Trophoblast cell (in vitro differentiated cells and primary cell): ENCODE measurements around the gene COMMD1.

Experiments
- DNase-seq, 2 donors: peaks; one replicate each; pipeline ENCODE4 v3.0.0-alpha.2; 2016
- H2AFZ ChIP-seq: 2 replicates; pipeline ENCODE4 v1.6.1; 2013; ENCODE audit warnings: low read length, moderate library complexity, mild to moderate bottlenecking; ENCODE audit not compliant: insufficient read depth, poor library complexity
- H2AK5ac ChIP-seq: 2 replicates; pipeline ENCODE4 v1.6.1; 2013; ENCODE audit warnings: mild to moderate bottlenecking, low read length
- H2BK120ac ChIP-seq: 2 replicates; pipeline ENCODE4 v1.6.1; 2013; ENCODE audit warnings: low read length, mild to moderate bottlenecking, moderate library complexity; ENCODE audit not compliant: insufficient read depth, poor library complexity
- H2BK12ac ChIP-seq: 2 replicates; pipeline ENCODE4 v1.6.1; 2013; ENCODE audit warnings: mild to moderate bottlenecking, low read length, moderate library complexity
- H2BK5ac ChIP-seq: 2 replicates; pipeline ENCODE4 v1.6.1; 2013; ENCODE audit warnings: low read length, low read depth, moderate library complexity, mild to moderate bottlenecking; ENCODE audit not compliant: poor library complexity
- H3K14ac ChIP-seq: 2 replicates; pipeline ENCODE4 v1.6.1; 2013; ENCODE audit warnings: mild to moderate bottlenecking, low read length
- H3K18ac ChIP-seq: 2 replicates; pipeline ENCODE4 v1.6.1; 2013; ENCODE audit warnings: mild to moderate bottlenecking, low read length
- H3K23ac ChIP-seq: 2 replicates; pipeline ENCODE4 v1.6.1; 2013; ENCODE audit warnings: low read length
- H3K27ac ChIP-seq: 2 replicates; pipeline ENCODE4 v1.5.1; 2013; ENCODE audit warnings: low read depth, mild to moderate bottlenecking, inconsistent platforms, low read length, moderate library complexity
- H3K27me3 ChIP-seq: 2 replicates; pipeline ENCODE4 v1.6.1; 2013; ENCODE audit warnings: inconsistent platforms, mild to moderate bottlenecking, low read length, moderate library complexity; ENCODE audit not compliant: insufficient read depth
- H3K36me3 ChIP-seq, 2 experiments: 1 replicate in 1 of 2; 2 replicates in 1 of 2; pipeline ENCODE4 v1.6.1; 2013; ENCODE audit warnings: low read length in 2 of 2, mild to moderate bottlenecking in 2 of 2, moderate library complexity in 1 of 2; ENCODE audit not compliant: insufficient read depth in 2 of 2, control insufficient read depth in 1 of 2
- H3K4ac ChIP-seq: 2 replicates; pipeline ENCODE4 v1.6.1; 2013; ENCODE audit warnings: low read depth, mild to moderate bottlenecking, low read length, moderate library complexity
- H3K4me1 ChIP-seq, 2 experiments: 1 replicate in 1 of 2; 2 replicates in 1 of 2; pipeline ENCODE4 v1.6.1; 2013; ENCODE audit warnings: low read length in 2 of 2, mild to moderate bottlenecking in 2 of 2, moderate library complexity in 1 of 2; ENCODE audit not compliant: insufficient read depth in 2 of 2, control insufficient read depth in 1 of 2
- H3K4me2 ChIP-seq: 2 replicates; pipeline ENCODE4 v1.6.1; 2013; ENCODE audit warnings: inconsistent platforms, mild to moderate bottlenecking, low read length, moderate library complexity
- H3K4me3 ChIP-seq: 2 replicates; pipeline ENCODE4 v1.5.1; 2013; ENCODE audit warnings: mild to moderate bottlenecking, low read depth, low read length, inconsistent platforms
- H3K79me1 ChIP-seq: one replicate; pipeline ENCODE4 v1.6.1; 2013; ENCODE audit warnings: low read length
- H3K79me2 ChIP-seq: 2 replicates; pipeline ENCODE4 v1.6.1; 2013; ENCODE audit warnings: low read length, mild to moderate bottlenecking; ENCODE audit not compliant: control insufficient read depth, insufficient read depth, poor library complexity
- H3K9ac ChIP-seq: 2 replicates; pipeline ENCODE4 v1.6.1; 2013; ENCODE audit warnings: mild to moderate bottlenecking, low read length
- H3K9me3 ChIP-seq: 2 replicates; pipeline ENCODE4 v1.6.1; 2013; ENCODE audit warnings: low read depth, mild to moderate bottlenecking, control low read depth, inconsistent platforms, low read length; ENCODE audit not compliant: insufficient read depth
- H4K12ac ChIP-seq: 2 replicates; pipeline ENCODE4 v1.6.1; 2013; ENCODE audit warnings: low read depth, mild to moderate bottlenecking, low read length, moderate library complexity
- H4K8ac ChIP-seq: 2 replicates; pipeline ENCODE4 v1.6.1; 2013; ENCODE audit warnings: low read depth, mild to moderate bottlenecking, low read length, moderate library complexity
- H4K91ac ChIP-seq: one replicate; pipeline ENCODE4 v1.6.1; 2013; ENCODE audit warnings: low read depth, mild to moderate bottlenecking, low read length, moderate library complexity
- WGBS: extraction: QIAGEN DNeasy Blood & Tissue Kit; methylation state at CpG from one replicate; pipeline ENCODE4 v1.1.7; 2013; ENCODE audit warnings: missing lambda C conversion rate; ENCODE audit not compliant: insufficient read length, insufficient coverage; ENCODE audit errors: extremely low coverage; 5-methylcytosine and 5-hydroxymethylcytosine counted together

The COMMD1 gene

GRCh38 chr2:62101886-62102285 lies 196.4 kb downstream of the COMMD1 start:
- Histone ChIP-seq H4K12ac (no peak overlapping the region), H4K8ac (no peak overlapping the region), H3K4me3 (no peak overlapping the region), H3K14ac (no peak overlapping the region), H3K79me2 (no peaks in the 10 kb centered on the region), H3K79me1 (peaks cover 2% of the 10 kb centered on the region), H4K91ac (no peak overlapping the region), H3K27me3 (no peaks in the 10 kb centered on the region), H2BK5ac (no peak overlapping the region), H3K4me2 (no peak overlapping the region), H2BK120ac (no peak overlapping the region), H3K4me1 (peaks cover 0 to 20% of the 10 kb centered on the region in 2 experiments), H3K18ac (no peak overlapping the region), H3K9me3 (no peaks in the 10 kb centered on the region), H3K9ac (no peak overlapping the region), H2AFZ (no peak overlapping the region), H3K4ac (no peak overlapping the region), H2BK12ac (no peak overlapping the region), H3K36me3 (no peaks in the 10 kb centered on the region), H3K23ac (no peak overlapping the region), H2AK5ac (no peak overlapping the region), H3K27ac (peak overlapping the region; percentile 38)
- no CpG with 5 or more reads among the region's 2 CpGs for WGBS
- peak in 1 of 2 donors; percentile 64 for DNase-seq

DNA sequence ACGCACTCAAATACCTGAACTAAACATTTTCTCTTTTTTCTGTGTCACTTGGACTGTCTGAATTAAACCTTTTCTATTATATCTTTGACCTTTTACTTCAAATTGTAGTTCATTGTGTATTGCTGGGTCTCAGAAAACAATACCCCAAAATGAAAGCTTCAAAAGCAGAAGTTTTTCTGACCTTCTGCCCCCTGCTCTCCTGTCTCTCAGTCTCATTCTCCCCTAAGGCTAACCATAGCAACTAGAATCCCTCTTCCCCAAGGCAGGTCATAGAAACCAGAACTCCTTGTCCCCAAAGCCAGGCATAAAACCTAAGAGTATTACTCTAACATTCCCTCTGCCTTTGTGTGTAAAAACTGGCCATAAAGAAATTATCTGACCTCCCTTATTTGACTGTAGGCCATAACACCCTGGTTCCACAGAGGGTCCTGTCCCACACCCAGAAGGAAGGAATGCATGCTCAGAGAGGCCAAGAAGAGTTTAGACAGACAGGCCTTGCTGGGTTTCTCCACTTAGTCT lies 197.0 kb downstream of the COMMD1 start:
- H3K36me3 ChIP-seq = no peaks in the 10 kb centered on the region
- no peak overlapping the region for H4K91ac ChIP-seq
- H3K79me1 ChIP-seq = peaks cover 2% of the 10 kb centered on the region
- H2BK5ac ChIP-seq = no peak overlapping the region
- no peak overlapping the region for H2BK120ac ChIP-seq
- no peak overlapping the region for H3K18ac ChIP-seq
- peaks cover 0 to 20% of the 10 kb centered on the region in 2 experiments for H3K4me1 ChIP-seq
- no peak overlapping the region for H4K8ac ChIP-seq
- H3K9me3 ChIP-seq = no peaks in the 10 kb centered on the region
- no peak overlapping the region for H3K4me3 ChIP-seq
- H3K27ac ChIP-seq = peak overlapping the region; percentile 50
- no peak overlapping the region for H3K23ac ChIP-seq
- no peak overlapping the region for H3K4me2 ChIP-seq
- no peak overlapping the region for H2AK5ac ChIP-seq
- H4K12ac ChIP-seq = no peak overlapping the region
- no peak overlapping the region for H3K4ac ChIP-seq
- no peaks in the 10 kb centered on the region for H3K27me3 ChIP-seq
- no peaks in the 10 kb centered on the region for H3K79me2 ChIP-seq
- H2AFZ ChIP-seq = no peak overlapping the region
- H3K9ac ChIP-seq = no peak overlapping the region
- no peak overlapping the region for H2BK12ac ChIP-seq
- WGBS = no CpG with 5 or more reads among the region's 1 CpG
- DNase-seq = no peak
- no peak overlapping the region for H3K14ac ChIP-seq

GRCh38 chr2:62109554-62109953 lies 204.1 kb downstream of the COMMD1 start:
- no CpG with 5 or more reads among the region's 2 CpGs for WGBS
- H4K8ac ChIP-seq = no peak overlapping the region
- no peak overlapping the region for H2BK12ac ChIP-seq
- H3K36me3 ChIP-seq = no peaks in the 10 kb centered on the region
- H2AFZ ChIP-seq = no peak overlapping the region
- no peak overlapping the region for H3K18ac ChIP-seq
- no peak overlapping the region for H3K4ac ChIP-seq
- H3K23ac ChIP-seq = no peak overlapping the region
- H3K4me3 ChIP-seq = no peak overlapping the region
- H3K27me3 ChIP-seq = no peaks in the 10 kb centered on the region
- no peak overlapping the region for H2AK5ac ChIP-seq
- peaks cover 2 to 9% of the 10 kb centered on the region in 2 experiments for H3K4me1 ChIP-seq
- no peaks in the 10 kb centered on the region for H3K79me2 ChIP-seq
- H2BK120ac ChIP-seq = no peak overlapping the region
- H3K14ac ChIP-seq = no peak overlapping the region
- H4K91ac ChIP-seq = no peak overlapping the region
- no peaks in the 10 kb centered on the region for H3K9me3 ChIP-seq
- H3K4me2 ChIP-seq = no peak overlapping the region
- H3K79me1 ChIP-seq = peaks cover 2% of the 10 kb centered on the region
- no peak overlapping the region for H3K9ac ChIP-seq
- H3K27ac ChIP-seq = no peak overlapping the region
- DNase-seq = no peak
- no peak overlapping the region for H2BK5ac ChIP-seq
- no peak overlapping the region for H4K12ac ChIP-seq

GRCh38 chr2:62110415-62111025 lies 205.0 kb downstream of the COMMD1 start:
- no peak overlapping the region for H2AK5ac ChIP-seq
- no peak overlapping the region for H3K9ac ChIP-seq
- no peak overlapping the region for H3K4me2 ChIP-seq
- H3K9me3 ChIP-seq = no peaks in the 10 kb centered on the region
- peaks cover 2 to 11% of the 10 kb centered on the region in 2 experiments for H3K4me1 ChIP-seq
- no peaks in the 10 kb centered on the region for H3K79me2 ChIP-seq
- no peak overlapping the region for H3K27ac ChIP-seq
- no peak overlapping the region for H4K8ac ChIP-seq
- no peak overlapping the region for H3K4me3 ChIP-seq
- H3K23ac ChIP-seq = peak overlapping the region; percentile 8
- H2BK5ac ChIP-seq = no peak overlapping the region
- no peak overlapping the region for H2AFZ ChIP-seq
- H3K18ac ChIP-seq = no peak overlapping the region
- H4K91ac ChIP-seq = no peak overlapping the region
- H3K4ac ChIP-seq = no peak overlapping the region
- no peak for DNase-seq
- H2BK120ac ChIP-seq = no peak overlapping the region
- no peak overlapping the region for H2BK12ac ChIP-seq
- no peaks in the 10 kb centered on the region for H3K36me3 ChIP-seq
- no peak overlapping the region for H4K12ac ChIP-seq
- H3K27me3 ChIP-seq = no peaks in the 10 kb centered on the region
- no CpG with 5 or more reads among the region's 4 CpGs for WGBS
- H3K79me1 ChIP-seq = peaks cover 2% of the 10 kb centered on the region
- H3K14ac ChIP-seq = no peak overlapping the region
